Endodermal cell (in vitro differentiated cells): ENCODE data around the gene EPN3. TPM values are rescaled to one million over a fixed set of nuclear protein-coding genes. Genes with fewer than 3 reads are reported as not detected.

Experiments
- DNase-seq: peaks from one replicate; pipeline ENCODE4 v3.0.0-alpha.2; 2017
- H3K27ac ChIP-seq: 2 replicates; pipeline ENCODE4 v1.5.1; 2013; ENCODE audit warnings: mild to moderate bottlenecking, low read depth, low read length, moderate library complexity
- H3K27me3 ChIP-seq: 2 replicates; pipeline ENCODE4 v1.6.1; 2013; ENCODE audit warnings: mild to moderate bottlenecking, low read length, moderate library complexity; ENCODE audit not compliant: insufficient read depth, control insufficient read depth, poor library complexity, severe bottlenecking
- H3K36me3 ChIP-seq: 2 replicates; pipeline ENCODE4 v1.7.0; 2013; ENCODE audit warnings: mild to moderate bottlenecking, low read length, moderate library complexity; ENCODE audit not compliant: control insufficient read depth, insufficient read depth
- H3K4me1 ChIP-seq: one replicate; pipeline ENCODE4 v1.7.0; 2013; ENCODE audit warnings: low read length; ENCODE audit not compliant: control insufficient read depth, insufficient read depth
- H3K4me3 ChIP-seq: 2 replicates; pipeline ENCODE4 v1.5.1; 2013; ENCODE audit warnings: mild to moderate bottlenecking, low read length, moderate library complexity
- H3K9ac ChIP-seq: 2 replicates; pipeline ENCODE4 v1.6.1; 2013; ENCODE audit warnings: mild to moderate bottlenecking, low read length, moderate library complexity; ENCODE audit not compliant: poor library complexity, severe bottlenecking; ENCODE audit errors: extremely low read depth
- H3K9me3 ChIP-seq: 2 replicates; pipeline ENCODE4 v1.6.1; 2013; ENCODE audit warnings: mild to moderate bottlenecking, low read length, moderate library complexity; ENCODE audit not compliant: control insufficient read depth
- H3K27ac Mint-ChIP-seq: 2 replicates; pipeline ENCODE4 v1.8.0; 2020; ENCODE audit warnings: mixed read lengths
- H3K27me3 Mint-ChIP-seq: 2 replicates; pipeline ENCODE4 v1.8.0; 2021; ENCODE audit warnings: mild to moderate bottlenecking, mixed read lengths; ENCODE audit not compliant: insufficient read depth
- H3K36me3 Mint-ChIP-seq: 2 replicates; pipeline ENCODE4 v1.8.0; 2020; ENCODE audit warnings: low read depth, mixed read lengths
- H3K4me1 Mint-ChIP-seq: 2 replicates; pipeline ENCODE4 v1.8.0; 2020; ENCODE audit warnings: mixed read lengths
- H3K4me3 Mint-ChIP-seq: 2 replicates; pipeline ENCODE4 v1.8.0; 2020; ENCODE audit warnings: mild to moderate bottlenecking, moderate library complexity, mixed read lengths
- H3K9me3 Mint-ChIP-seq: 2 replicates; pipeline ENCODE4 v1.8.0; 2020; ENCODE audit warnings: mild to moderate bottlenecking, mixed read lengths
- CTCF ChIP-seq: fragments of 200-600 bp; sonication (generic); conservative IDR thresholded peaks from 2 replicates; pipeline ENCODE4 v1.5.0; 2021; ENCODE audit warnings: antibody characterized with exemption, mild to moderate bottlenecking
- WGBS, 2 experiments: methylation state at CpG; one replicate each; pipeline versions ENCODE4 v1.1.5 to v1.1.7; 2013; ENCODE audit warnings: missing lambda C conversion rate in 2 of 2, mixed read lengths in 1 of 2; ENCODE audit not compliant: insufficient coverage in 1 of 2, insufficient read length in 1 of 2; 5-methylcytosine and 5-hydroxymethylcytosine counted together
- total RNA-seq, 2 donors: library from RNA; stranded (reverse); fragmentation: NEBNext Ultra II Directional in 1 of 2; extraction: Animal tissue kit (Norgen Biotek cat#: 25700) in 1 of 2; gene quantifications; 2 replicates in 1 of 2; 3 replicates in 1 of 2; pipeline ENCODE4 v1.2.1, GENCODE V29; 2021

The EPN3 gene
- total RNA-seq, 2 donors from 2014 or later = 0.66 TPM; not detected in 1

- Histone ChIP-seq H3K36me3 (no peaks in the 10 kb centered on the region), H3K27ac (no peak overlapping the region), H3K4me3 (peak overlapping the region; percentile 84), H3K27me3 (no peaks in the 10 kb centered on the region), H3K4me1 (peaks cover 6% of the 10 kb centered on the region), H3K9me3 (no peaks in the 10 kb centered on the region), H3K9ac (no peak overlapping the region)
- WGBS, 2 experiments = 93 to 95% methylated on average over 7 to 10 of the region's 11 CpGs
- Mint-ChIP-seq H3K27ac (no peak overlapping the region), H3K4me1 (peaks cover 10% of the 10 kb centered on the region), H3K4me3 (peak overlapping the region; percentile 69), H3K27me3 (peaks cover 25% of the 10 kb centered on the region), H3K36me3 (no peaks in the 10 kb centered on the region), H3K9me3 (no peaks in the 10 kb centered on the region)
- no peak for DNase-seq
- TF ChIP-seq CTCF = no peak
Observed at GRCh38 chr17:50540560-50541401, 8.2 kb downstream of the EPN3 start.

GRCh38 chr17:50541402-50541715, 8.8 kb downstream of the EPN3 start:
- WGBS, 2 experiments = 70 to 85% methylated on average over 7 to 9 of the region's 9 CpGs
- H3K27ac ChIP-seq = no peak overlapping the region
- H3K9me3 ChIP-seq = no peaks in the 10 kb centered on the region
- TF ChIP-seq CTCF = no peak
- Mint-ChIP-seq H3K27me3 (peaks cover 25% of the 10 kb centered on the region), H3K4me3 (peak overlapping the region; percentile 69), H3K9me3 (no peaks in the 10 kb centered on the region), H3K27ac (no peak overlapping the region), H3K4me1 (peaks cover 10% of the 10 kb centered on the region), H3K36me3 (no peaks in the 10 kb centered on the region)
- no peaks in the 10 kb centered on the region for H3K36me3 ChIP-seq
- no peaks in the 10 kb centered on the region for H3K27me3 ChIP-seq
- peaks cover 6% of the 10 kb centered on the region for H3K4me1 ChIP-seq
- peak overlapping the region; percentile 15 for H3K9ac ChIP-seq
- no peak for DNase-seq
- peak overlapping the region; percentile 84 for H3K4me3 ChIP-seq

- H3K9me3 Mint-ChIP-seq = no peaks in the 10 kb centered on the region
- peak; percentile 52 for TF ChIP-seq CTCF
- Histone ChIP-seq H3K27ac (peak overlapping the region; percentile 85), H3K9me3 (no peaks in the 10 kb centered on the region), H3K27me3 (no peaks in the 10 kb centered on the region), H3K36me3 (no peaks in the 10 kb centered on the region), H3K4me1 (peaks cover 6% of the 10 kb centered on the region), H3K4me3 (peak overlapping the region; percentile 84), H3K9ac (peak overlapping the region; percentile 59)
- peak overlapping the region; percentile 69 for H3K4me3 Mint-ChIP-seq
- H3K36me3 Mint-ChIP-seq = no peaks in the 10 kb centered on the region
- peaks cover 24% of the 10 kb centered on the region for H3K27me3 Mint-ChIP-seq
- H3K4me1 Mint-ChIP-seq = peaks cover 10% of the 10 kb centered on the region
- WGBS, 2 experiments = 3 to 4% methylated on average over 56 to 82 of the region's 82 CpGs
- DNase-seq = peak; percentile 97
- H3K27ac Mint-ChIP-seq = peak overlapping the region; percentile 67
Observed at GRCh38 chr17:50541716-50542688, 9.5 kb downstream of the EPN3 start.
